Astrocyte (in vitro differentiated cells and primary cell): ENCODE data around the gene L3MBTL4. TPM values are rescaled to one million over a fixed set of nuclear protein-coding genes. Genes with fewer than 3 reads are reported as not detected.
A peak's percentile ranks its signal among the peaks of the same experiment; 100 is the strongest.

Experiments
- DNase-seq: peaks from one replicate; pipeline ENCODE4 v3.0.0-alpha.2; 2010; ENCODE audit warnings: low read depth
- FAIRE-seq: peaks from 2 replicates; lab custom pipeline; 2011; peaks lifted over from hg19 to GRCh38; lab: Jason Lieb, UNC
- H2AFZ ChIP-seq: 2 replicates; pipeline ENCODE4 v1.6.0; 2012; ENCODE audit warnings: low read depth, low read length, inconsistent platforms
- H3K27ac ChIP-seq: 2 replicates; pipeline ENCODE4 v1.5.1; 2011; ENCODE audit warnings: low read depth, low read length, inconsistent platforms
- H3K27me3 ChIP-seq: 2 replicates; pipeline ENCODE4 v1.6.0; 2011; ENCODE audit warnings: low read length, inconsistent platforms; ENCODE audit not compliant: insufficient read depth
- H3K36me3 ChIP-seq: 2 replicates; pipeline ENCODE4 v1.5.1; 2011; ENCODE audit warnings: low read length, inconsistent platforms; ENCODE audit not compliant: insufficient read depth
- H3K4me1 ChIP-seq: 2 replicates; pipeline ENCODE4 v1.5.1; 2011; ENCODE audit warnings: low read length, inconsistent platforms; ENCODE audit not compliant: insufficient read depth
- H3K4me2 ChIP-seq: 2 replicates; pipeline ENCODE4 v1.6.0; 2012; ENCODE audit warnings: low read length, inconsistent platforms
- H3K4me3 ChIP-seq: 2 replicates; pipeline ENCODE4 v1.5.1; 2011; ENCODE audit warnings: low read depth, mild to moderate bottlenecking, low read length, inconsistent platforms; ENCODE audit not compliant: insufficient read depth
- H3K79me2 ChIP-seq: 2 replicates; pipeline ENCODE4 v1.6.0; 2012; ENCODE audit warnings: mild to moderate bottlenecking, low read length, inconsistent platforms; ENCODE audit not compliant: insufficient read depth
- H3K9ac ChIP-seq: 2 replicates; pipeline ENCODE4 v1.6.0; 2012; ENCODE audit warnings: mild to moderate bottlenecking, low read length, inconsistent platforms
- H3K9me3 ChIP-seq: 2 replicates; pipeline ENCODE4 v1.5.1; 2012; ENCODE audit warnings: low read depth, mild to moderate bottlenecking, low read length, inconsistent platforms; ENCODE audit not compliant: insufficient read depth
- H4K20me1 ChIP-seq: 2 replicates; pipeline ENCODE4 v1.6.0; 2012; ENCODE audit warnings: low read length, inconsistent platforms; ENCODE audit not compliant: insufficient read depth
- H3K27ac Mint-ChIP-seq: one replicate; pipeline ENCODE4 v1.8.0; 2021; ENCODE audit warnings: mild to moderate bottlenecking, mixed read lengths; ENCODE audit not compliant: unreplicated experiment
- H3K27me3 Mint-ChIP-seq: one replicate; pipeline ENCODE4 v1.8.0; 2021; ENCODE audit warnings: low read depth, mixed read lengths; ENCODE audit not compliant: unreplicated experiment
- H3K36me3 Mint-ChIP-seq: one replicate; pipeline ENCODE4 v1.8.0; 2021; ENCODE audit warnings: low read depth, mixed read lengths; ENCODE audit not compliant: unreplicated experiment
- H3K4me1 Mint-ChIP-seq: one replicate; pipeline ENCODE4 v1.8.0; 2021; ENCODE audit warnings: low read depth, mixed read lengths; ENCODE audit not compliant: unreplicated experiment
- H3K4me3 Mint-ChIP-seq: one replicate; pipeline ENCODE4 v1.8.0; 2021; ENCODE audit warnings: mild to moderate bottlenecking, moderate library complexity, mixed read lengths; ENCODE audit not compliant: unreplicated experiment
- H3K9me3 Mint-ChIP-seq: one replicate; pipeline ENCODE4 v1.8.0; 2021; ENCODE audit warnings: mild to moderate bottlenecking, mixed read lengths; ENCODE audit not compliant: unreplicated experiment
- CTCF ChIP-seq: IDR thresholded peaks from 2 replicates; pipeline ENCODE4 v1.5.1; 2011; ENCODE audit warnings: low read depth, mild to moderate bottlenecking, inconsistent platforms, low read length, moderate library complexity; ENCODE audit not compliant: insufficient read depth
- EZH2 ChIP-seq: IDR thresholded peaks from 2 replicates; pipeline ENCODE4 v1.6.1; 2012; ENCODE audit warnings: mild to moderate bottlenecking, low read length, inconsistent platforms; ENCODE audit not compliant: insufficient read depth
- total RNA-seq: library from RNA; stranded (reverse); gene quantifications from 2 replicates; pipeline ENCODE4 v1.2.1, GENCODE V29; 2021

The L3MBTL4 gene
- total RNA-seq, 1 donor from 2014 or later = 0.52 TPM

DNA sequence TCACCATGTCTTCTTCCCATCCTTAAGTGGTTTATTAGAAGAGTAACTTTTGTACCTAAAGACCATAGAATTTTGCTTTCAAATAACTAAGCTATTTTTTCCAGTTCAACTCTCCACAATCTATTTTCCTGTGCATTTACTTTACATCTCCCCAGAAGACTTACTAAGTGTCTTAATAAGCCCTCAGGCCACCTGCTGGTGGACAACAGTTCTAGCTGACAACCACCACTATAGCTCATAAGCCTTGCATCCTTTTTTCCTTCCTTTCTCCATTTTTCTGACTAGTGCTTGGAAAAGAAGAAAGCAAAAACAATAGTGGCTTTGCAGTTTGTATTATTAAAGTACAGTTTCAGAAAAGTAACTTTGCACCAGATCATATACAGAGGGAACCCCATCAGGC is 369.9 kb downstream of the L3MBTL4 start:
- H3K4me3 Mint-ChIP-seq = no peak overlapping the region
- Histone ChIP-seq H3K4me3 (no peak overlapping the region), H3K9ac (no peak overlapping the region), H4K20me1 (no peaks in the 10 kb centered on the region), H3K9me3 (no peaks in the 10 kb centered on the region), H3K27me3 (no peaks in the 10 kb centered on the region), H3K36me3 (no peaks in the 10 kb centered on the region), H3K4me1 (no peaks in the 10 kb centered on the region), H3K4me2 (no peak overlapping the region), H3K79me2 (no peaks in the 10 kb centered on the region), H3K27ac (no peak overlapping the region), H2AFZ (no peak overlapping the region)
- no peak for DNase-seq
- peaks cover 3% of the 10 kb centered on the region for H3K27me3 Mint-ChIP-seq
- peaks cover 16% of the 10 kb centered on the region for H3K9me3 Mint-ChIP-seq
- H3K27ac Mint-ChIP-seq = no peak overlapping the region
- TF ChIP-seq CTCF (peak; percentile 24), EZH2 (no peak)
- peaks cover 2% of the 10 kb centered on the region for H3K4me1 Mint-ChIP-seq
- peaks cover 3% of the 10 kb centered on the region for H3K36me3 Mint-ChIP-seq
- no peak for FAIRE-seq

- no peak overlapping the region for H3K4me3 ChIP-seq
- no peaks in the 10 kb centered on the region for H3K27me3 ChIP-seq
- H3K9ac ChIP-seq = no peak overlapping the region
- peaks cover 5% of the 10 kb centered on the region for H3K4me1 Mint-ChIP-seq
- peaks cover 3% of the 10 kb centered on the region for H3K36me3 Mint-ChIP-seq
- no peak overlapping the region for H3K4me2 ChIP-seq
- peaks cover 4% of the 10 kb centered on the region for H3K4me1 ChIP-seq
- no peak overlapping the region for H3K27ac Mint-ChIP-seq
- peaks cover 16% of the 10 kb centered on the region for H3K9me3 Mint-ChIP-seq
- peaks cover 3% of the 10 kb centered on the region for H3K27me3 Mint-ChIP-seq
- DNase-seq = no peak
- H3K79me2 ChIP-seq = no peaks in the 10 kb centered on the region
- no peaks in the 10 kb centered on the region for H3K36me3 ChIP-seq
- no peak overlapping the region for H3K27ac ChIP-seq
- no peak overlapping the region for H2AFZ ChIP-seq
- H4K20me1 ChIP-seq = no peaks in the 10 kb centered on the region
- H3K9me3 ChIP-seq = no peaks in the 10 kb centered on the region
- H3K4me3 Mint-ChIP-seq = no peak overlapping the region
- FAIRE-seq = no peak
- no peak for TF ChIP-seq CTCF
- no peak for TF ChIP-seq EZH2
Observed at GRCh38 chr18:6044319-6044718, 370.4 kb downstream of the L3MBTL4 start.

DNA sequence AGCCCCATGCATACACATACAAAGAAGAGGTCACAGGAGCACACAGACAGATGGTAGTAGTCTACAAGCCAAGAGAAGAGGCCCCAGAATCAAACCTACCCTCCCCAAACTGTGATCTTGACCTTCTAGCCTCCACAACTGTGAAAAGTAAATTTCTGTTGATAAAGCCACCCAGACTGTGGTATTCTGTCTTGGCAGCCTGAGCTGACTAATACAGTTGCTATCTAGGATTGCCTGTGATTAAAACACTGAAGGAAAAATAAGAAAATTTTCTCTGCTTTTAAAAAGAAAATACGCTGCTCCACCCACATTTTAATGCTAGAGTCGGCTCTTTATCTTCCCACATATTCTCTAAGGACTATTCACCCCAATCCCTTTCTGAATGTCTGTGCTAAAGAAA is 375.7 kb downstream of the L3MBTL4 start:
- H3K4me3 ChIP-seq = no peak overlapping the region
- DNase-seq = peak; percentile 77
- peak overlapping the region; percentile 69 for H3K4me2 ChIP-seq
- no peak for FAIRE-seq
- no peaks in the 10 kb centered on the region for H3K36me3 ChIP-seq
- Mint-ChIP-seq H3K4me3 (no peak overlapping the region), H3K36me3 (no peaks in the 10 kb centered on the region), H3K27me3 (peaks cover 3% of the 10 kb centered on the region), H3K4me1 (peaks cover 8% of the 10 kb centered on the region), H3K9me3 (peaks cover 17% of the 10 kb centered on the region), H3K27ac (peak overlapping the region; percentile 88)
- no peaks in the 10 kb centered on the region for H3K79me2 ChIP-seq
- TF ChIP-seq EZH2 (no peak), CTCF (no peak)
- H4K20me1 ChIP-seq = no peaks in the 10 kb centered on the region
- no peak overlapping the region for H3K9ac ChIP-seq
- H3K27ac ChIP-seq = no peak overlapping the region
- H3K27me3 ChIP-seq = no peaks in the 10 kb centered on the region
- H2AFZ ChIP-seq = no peak overlapping the region
- peaks cover 6% of the 10 kb centered on the region for H3K4me1 ChIP-seq
- H3K9me3 ChIP-seq = no peaks in the 10 kb centered on the region
